DND-41 (cell line): ENCODE data around the gene FGD6.

Experiments
- ATAC-seq: fragments of 200-7000 bp; cut with Tn5 transposase; 3 replicates; pipeline ENCODE4 v1.9.1; 2021; ENCODE audit warnings: low read depth; ENCODE audit not compliant: insufficient read depth
- DNase-seq: peaks from one replicate; pipeline ENCODE4 v3.0.0-alpha.2; 2020
- H2AFZ ChIP-seq: 2 replicates; pipeline ENCODE4 v1.6.0; 2012; ENCODE audit warnings: low read depth, low read length
- H3K27ac ChIP-seq: 2 replicates; pipeline ENCODE4 v1.5.1; 2012; ENCODE audit warnings: low read length, inconsistent platforms
- H3K27me3 ChIP-seq: fragments of 200-600 bp; sonication (generic); 2 replicates; pipeline ENCODE4 v1.6.0; 2012; ENCODE audit warnings: low read length, mild to moderate bottlenecking, inconsistent platforms; ENCODE audit not compliant: insufficient read depth, poor library complexity
- H3K36me3 ChIP-seq: 2 replicates; pipeline ENCODE4 v1.5.1; 2012; ENCODE audit warnings: low read length, inconsistent platforms; ENCODE audit not compliant: insufficient read depth
- H3K4me1 ChIP-seq: 2 replicates; pipeline ENCODE4 v1.5.1; 2012; ENCODE audit warnings: mild to moderate bottlenecking, low read length; ENCODE audit not compliant: insufficient read depth
- H3K4me2 ChIP-seq: 2 replicates; pipeline ENCODE4 v1.6.0; 2012; ENCODE audit warnings: mild to moderate bottlenecking, moderate library complexity, low read length, inconsistent platforms; ENCODE audit not compliant: insufficient read depth
- H3K4me3 ChIP-seq, 2 experiments: fragments of 200-600 bp in 1 of 2; shearing (Covaris generic) in 1 of 2; 2 replicates each; pipeline ENCODE4 v1.5.1; 2012 to 2016; ENCODE audit warnings: inconsistent platforms in 2 of 2, low read length in 2 of 2, mild to moderate bottlenecking in 2 of 2, low read depth in 1 of 2, moderate library complexity in 1 of 2
- H3K79me2 ChIP-seq: 2 replicates; pipeline ENCODE4 v1.6.0; 2012; ENCODE audit warnings: low read length, inconsistent platforms; ENCODE audit not compliant: insufficient read depth
- H3K9ac ChIP-seq: 2 replicates; pipeline ENCODE4 v1.6.0; 2012; ENCODE audit warnings: low read depth, mild to moderate bottlenecking, inconsistent platforms, low read length, moderate library complexity
- H3K9me3 ChIP-seq: 2 replicates; pipeline ENCODE4 v1.5.1; 2012; ENCODE audit warnings: low read length, moderate library complexity, mild to moderate bottlenecking, inconsistent platforms; ENCODE audit not compliant: insufficient read depth, severe bottlenecking
- H4K20me1 ChIP-seq: 2 replicates; pipeline ENCODE4 v1.6.0; 2012; ENCODE audit warnings: low read length; ENCODE audit not compliant: insufficient read depth
- CTCF ChIP-seq: IDR thresholded peaks from 2 replicates; pipeline ENCODE4 v1.5.1; 2012; ENCODE audit warnings: borderline replicate concordance, low read length, moderate library complexity, mild to moderate bottlenecking; ENCODE audit not compliant: poor library complexity, severe bottlenecking; ENCODE audit errors: extremely low read depth
- EZH2 ChIP-seq: IDR thresholded peaks from 3 replicates; pipeline ENCODE4 v1.6.1; 2012; ENCODE audit warnings: borderline replicate concordance, low read depth, mild to moderate bottlenecking, moderate library complexity, low read length, inconsistent platforms; ENCODE audit not compliant: severe bottlenecking

The FGD6 gene

GRCh38 chr12:95124106-95124505, 93.2 kb downstream of the FGD6 start:
- Histone ChIP-seq H3K79me2 (no peaks in the 10 kb centered on the region), H3K4me3 (no peak overlapping the region), H4K20me1 (no peaks in the 10 kb centered on the region), H2AFZ (no peak overlapping the region), H3K4me2 (no peak overlapping the region), H3K27me3 (no peaks in the 10 kb centered on the region), H3K4me1 (no peaks in the 10 kb centered on the region), H3K9me3 (no peaks in the 10 kb centered on the region), H3K9ac (no peak overlapping the region), H3K36me3 (no peaks in the 10 kb centered on the region), H3K27ac (no peak overlapping the region)
- TF ChIP-seq CTCF (no peak), EZH2 (no peak)
- DNase-seq (no peak), ATAC-seq (no peak)

DNA sequence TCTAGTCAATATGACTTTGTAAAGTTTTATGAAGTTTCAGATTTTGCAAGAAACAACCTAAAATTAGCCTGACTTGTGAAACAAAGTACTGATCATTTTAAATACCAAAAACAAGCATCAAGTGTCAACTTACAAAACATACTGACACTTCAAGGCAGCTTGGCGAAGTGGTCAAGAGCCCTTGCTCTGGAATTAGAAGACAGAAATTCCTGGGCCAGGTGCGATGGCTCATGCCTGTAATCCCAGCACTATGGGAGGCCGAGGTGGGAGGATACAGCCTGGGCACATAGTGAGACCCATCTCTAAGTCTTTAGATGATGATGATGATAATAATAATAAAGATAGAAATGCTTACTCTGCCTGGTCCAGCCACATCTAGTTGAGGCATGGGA, 98.5 kb downstream of the FGD6 start:
- TF ChIP-seq EZH2, result no peak
- TF ChIP-seq CTCF, result no peak
- ATAC-seq, result no peak
- Histone ChIP-seq H3K4me2 (no peak overlapping the region), H3K27ac (no peak overlapping the region), H3K9me3 (no peaks in the 10 kb centered on the region), H3K9ac (no peak overlapping the region), H3K4me1 (no peaks in the 10 kb centered on the region), H3K27me3 (no peaks in the 10 kb centered on the region), H4K20me1 (no peaks in the 10 kb centered on the region), H3K79me2 (no peaks in the 10 kb centered on the region), H3K36me3 (no peaks in the 10 kb centered on the region), H3K4me3 (no peak overlapping the region), H2AFZ (no peak overlapping the region)
- no peak for DNase-seq

- Histone ChIP-seq H3K4me2 (no peak overlapping the region), H3K9me3 (no peaks in the 10 kb centered on the region), H3K4me1 (no peaks in the 10 kb centered on the region), H3K9ac (no peak overlapping the region), H3K36me3 (no peaks in the 10 kb centered on the region), H3K27ac (no peak overlapping the region), H3K27me3 (no peaks in the 10 kb centered on the region), H3K4me3 (no peak overlapping the region), H2AFZ (no peak overlapping the region), H3K79me2 (no peaks in the 10 kb centered on the region), H4K20me1 (no peaks in the 10 kb centered on the region)
- DNase-seq (no peak), ATAC-seq (no peak)
- TF ChIP-seq CTCF (no peak), EZH2 (no peak)
These were observed 99.0 kb downstream of the FGD6 start for GRCh38 chr12:95118138-95118787.

- no peak overlapping the region for H3K4me2 ChIP-seq
- no peak overlapping the region for H3K4me3 ChIP-seq
- no peaks in the 10 kb centered on the region for H3K36me3 ChIP-seq
- H3K9ac ChIP-seq, result no peak overlapping the region
- no peaks in the 10 kb centered on the region for H4K20me1 ChIP-seq
- H2AFZ ChIP-seq, result no peak overlapping the region
- H3K4me1 ChIP-seq, result no peaks in the 10 kb centered on the region
- H3K79me2 ChIP-seq, result no peaks in the 10 kb centered on the region
- ATAC-seq (peak; percentile 95), DNase-seq (peak; percentile 64)
- TF ChIP-seq CTCF, result peak; percentile 82
- no peak for TF ChIP-seq EZH2
- no peaks in the 10 kb centered on the region for H3K27me3 ChIP-seq
- no peaks in the 10 kb centered on the region for H3K9me3 ChIP-seq
- no peak overlapping the region for H3K27ac ChIP-seq
These were observed 100.1 kb downstream of the FGD6 start for GRCh38 chr12:95117178-95117599.
